GM21576 (cell line): ENCODE measurements around the gene MAML1.
"Not testable (repeated sequence)": the region's sequence is repeated elsewhere in the genome, so short reads cannot be mapped to it uniquely, and the experiment has no call there.

ENCODE experiments used
- ATAC-seq: cut with Tn5 transposase; IDR thresholded peaks from one replicate; pipeline ENCODE4 v1.9.1; 2021; ENCODE audit warnings: mild to moderate bottlenecking, moderate library complexity; ENCODE audit not compliant: unreplicated experiment

The MAML1 gene

GRCh38 chr5:179732918-179733771 lies 523 bp downstream of the MAML1 start:
- ATAC-seq, result peak; percentile 18

DNA sequence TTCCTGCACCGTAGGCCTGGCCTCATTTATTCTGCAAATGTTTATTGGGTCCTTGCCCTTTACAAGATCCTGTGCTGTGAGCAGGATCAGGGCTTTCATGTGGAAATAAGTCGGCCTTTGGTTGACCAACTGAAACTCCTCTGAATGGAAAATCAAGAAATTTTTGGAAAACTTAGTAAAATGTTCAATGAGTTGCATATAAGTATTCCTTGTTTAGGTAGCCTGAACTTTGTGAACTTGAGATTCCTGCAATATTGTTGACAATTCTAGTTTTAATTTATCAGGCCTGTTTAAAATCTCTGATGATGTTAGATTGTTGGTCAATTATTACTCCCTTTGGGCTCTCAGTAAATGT lies 1.1 kb downstream of the MAML1 start:
- ATAC-seq, result no peak

DNA sequence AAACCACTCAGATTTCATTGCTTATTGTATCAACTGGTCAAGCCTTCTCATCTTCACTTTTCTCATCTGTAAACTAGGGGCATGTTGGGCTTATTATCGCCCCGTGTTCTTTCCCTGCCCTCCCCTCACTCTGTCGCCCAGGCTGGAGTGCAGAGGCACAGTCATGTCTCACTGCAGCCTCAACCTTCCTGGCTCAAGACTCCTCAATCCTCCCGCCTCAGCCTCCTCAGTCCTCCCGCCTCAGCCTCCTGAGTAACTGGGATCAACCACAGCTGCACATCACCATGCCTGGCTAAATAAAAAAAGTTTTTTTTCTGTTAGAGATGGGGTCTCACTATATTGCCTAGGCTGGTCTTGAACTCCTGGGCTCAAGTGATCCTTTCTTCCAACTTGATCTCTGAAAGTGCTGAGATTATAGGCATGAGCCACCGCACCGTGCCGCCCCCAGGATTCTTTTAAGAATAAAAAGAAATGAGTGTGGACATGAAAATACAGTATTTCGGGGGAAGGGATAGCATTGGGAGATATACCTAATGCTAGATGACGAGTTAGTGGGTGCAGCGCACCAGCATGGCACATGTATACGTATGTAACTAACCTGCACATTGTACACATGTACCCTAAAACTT lies 2.0 kb downstream of the MAML1 start:
- no peak for ATAC-seq

GRCh38 chr5:179738742-179739141 lies 6.1 kb downstream of the MAML1 start:
- no peak for ATAC-seq

GRCh38 chr5:179744106-179744505 lies 11.5 kb downstream of the MAML1 start:
- not testable (repeated sequence) for ATAC-seq

- ATAC-seq, result no peak
These were observed 14.2 kb downstream of the MAML1 start for GRCh38 chr5:179746872-179747271.

DNA sequence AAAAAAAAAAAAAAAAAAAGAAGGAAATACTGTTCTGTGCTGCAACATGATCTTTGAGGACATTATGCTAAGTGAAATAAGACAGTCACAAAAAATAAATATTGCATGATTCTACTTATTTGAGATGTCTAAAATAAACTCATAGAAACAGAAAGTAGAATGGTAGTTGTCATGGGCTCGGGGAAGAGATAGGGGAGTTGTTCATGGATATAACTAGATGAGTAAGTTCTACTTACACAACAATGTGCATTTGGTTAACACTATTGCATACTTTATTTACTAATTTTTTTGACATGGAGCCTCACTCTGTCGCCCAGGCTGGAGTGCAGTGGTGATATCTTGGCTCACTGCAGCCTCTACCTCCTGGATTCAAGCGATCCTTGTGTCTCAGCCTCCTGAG lies 15.2 kb downstream of the MAML1 start:
- no peak for ATAC-seq

GRCh38 chr5:179749857-179750508 lies 17.4 kb downstream of the MAML1 start:
- ATAC-seq, result no peak

- ATAC-seq, result no peak
These were observed 21.3 kb downstream of the MAML1 start for GRCh38 chr5:179753971-179754370.

- no peak for ATAC-seq
These were observed 22.4 kb downstream of the MAML1 start for GRCh38 chr5:179755022-179755421.

DNA sequence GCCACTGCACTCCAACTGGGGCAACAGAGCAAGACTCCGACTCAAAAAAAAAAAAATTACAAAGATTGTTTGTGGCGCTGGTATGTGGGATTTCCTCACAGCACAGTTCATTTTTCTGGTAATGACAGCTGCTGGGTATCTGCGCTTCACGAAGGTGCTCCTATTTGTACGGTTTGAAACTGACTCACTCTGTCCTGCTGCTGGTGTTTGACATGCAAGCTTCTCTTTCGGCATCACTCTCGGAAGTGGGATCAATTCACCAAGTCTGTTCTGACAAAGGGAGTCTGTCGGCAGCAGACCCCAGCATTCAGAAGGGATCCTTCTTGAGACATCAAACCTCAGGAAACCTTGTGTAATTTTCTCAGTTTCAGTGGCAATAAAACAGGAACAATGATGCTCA lies 26.3 kb downstream of the MAML1 start:
- ATAC-seq, result no peak

GRCh38 chr5:179759581-179760551 lies 27.2 kb downstream of the MAML1 start:
- ATAC-seq, result no peak

- peak; percentile 41 for ATAC-seq
These were observed 29.6 kb downstream of the MAML1 start for GRCh38 chr5:179762079-179762780.

DNA sequence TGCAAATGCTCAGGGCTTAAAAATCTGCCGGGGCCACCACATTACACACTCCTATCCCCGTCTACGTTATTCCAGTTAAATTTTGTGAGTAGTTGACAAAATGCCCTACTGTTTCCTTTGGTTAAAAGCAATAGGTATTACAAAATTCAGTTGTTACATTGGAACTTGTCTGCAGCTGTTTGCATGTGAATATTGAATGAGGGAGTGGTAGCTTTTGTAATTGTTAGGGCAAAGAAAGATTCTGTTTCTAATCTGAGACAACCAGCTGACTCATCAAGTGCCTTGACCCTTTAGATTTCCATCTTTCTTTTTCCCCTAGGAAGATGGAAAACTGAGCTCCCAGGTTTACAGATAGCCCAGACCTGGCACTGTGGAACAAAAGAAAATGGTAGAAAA lies 30.2 kb downstream of the MAML1 start:
- ATAC-seq, result no peak

- ATAC-seq, result no peak
These were observed 30.8 kb downstream of the MAML1 start for GRCh38 chr5:179763215-179763945.

- no peak for ATAC-seq
These were observed 31.4 kb downstream of the MAML1 start for GRCh38 chr5:179764056-179764455.

DNA sequence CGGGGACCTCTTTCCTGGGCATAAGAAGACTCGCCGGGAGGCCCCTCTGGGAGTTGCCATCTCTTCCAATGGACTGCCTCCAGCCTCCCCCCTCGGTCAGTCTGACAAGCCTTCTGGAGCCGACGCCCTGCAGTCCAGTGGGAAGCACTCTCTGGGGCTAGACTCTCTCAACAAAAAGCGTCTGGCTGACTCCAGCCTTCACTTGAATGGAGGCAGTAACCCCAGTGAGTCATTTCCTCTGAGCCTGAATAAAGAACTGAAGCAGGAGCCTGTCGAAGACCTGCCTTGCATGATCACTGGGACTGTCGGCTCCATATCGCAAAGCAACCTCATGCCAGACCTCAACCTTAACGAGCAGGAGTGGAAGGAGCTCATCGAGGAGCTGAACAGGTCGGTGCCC lies 32.8 kb downstream of the MAML1 start:
- no peak for ATAC-seq

- ATAC-seq, result no peak
These were observed 33.6 kb downstream of the MAML1 start for GRCh38 chr5:179766021-179766725.
